Measurements from ENCODE around the gene ALDH16A1. TPM values are rescaled to one million over a fixed set of nuclear protein-coding genes. Genes with fewer than 3 reads are reported as not detected.
A peak's percentile ranks its signal among the peaks of the same experiment; 100 is the strongest.

Gene ALDH16A1
- total RNA-seq, 1 experiment from 2014 or later: 34.2 TPM

DNA sequence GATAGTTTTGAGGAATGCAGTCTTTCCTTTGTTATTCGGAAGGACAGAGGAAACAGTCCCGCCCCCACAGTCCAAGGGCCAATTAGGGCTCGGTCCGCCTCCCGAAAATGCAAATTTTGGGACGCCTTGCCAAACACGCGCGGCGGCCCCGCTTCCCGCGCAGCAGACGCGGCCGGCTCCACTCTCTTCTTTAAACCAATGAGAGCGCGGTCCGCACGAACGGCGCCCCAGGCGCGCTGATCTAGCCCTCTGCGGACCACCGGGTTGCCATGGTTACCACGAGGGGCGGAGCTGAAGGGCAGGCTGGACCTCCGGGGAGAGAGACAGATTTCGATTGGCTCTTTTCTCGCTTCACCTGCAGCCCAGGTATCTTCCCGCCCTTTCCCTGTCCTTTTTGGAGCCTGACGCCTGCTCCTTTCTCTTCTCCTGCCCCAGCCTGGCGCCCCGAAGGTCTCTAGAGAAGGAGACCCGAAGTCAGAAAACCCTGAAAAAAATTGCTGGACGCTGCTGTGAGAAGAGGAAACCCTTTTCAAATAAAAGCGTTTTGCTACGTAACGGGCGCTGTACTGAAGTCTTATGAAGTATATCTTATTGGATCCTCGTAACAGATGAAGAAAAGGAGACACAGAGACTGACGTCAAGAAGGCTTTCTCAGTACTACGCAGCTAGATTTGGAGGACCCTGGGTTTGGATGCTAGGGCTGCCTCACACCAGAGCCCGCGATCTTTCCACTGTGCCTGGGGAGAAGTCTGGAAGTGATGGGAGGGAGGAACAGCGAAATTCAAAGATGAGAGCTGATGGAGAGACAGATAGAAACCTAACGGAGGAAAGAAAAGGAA is 31.8 kb upstream of the ALDH16A1 start:
- Mint-ChIP-seq H3K27ac (ENCODE audit: low read depth, unreplicated experiment) (no peak overlapping the region), H3K4me3 (ENCODE audit: unreplicated experiment) (peak overlapping the region; percentile 42), H3K9me3 (ENCODE audit: unreplicated experiment) (no peaks in the 10 kb centered on the region), H3K36me3 (ENCODE audit: insufficient read depth, unreplicated experiment) (no peaks in the 10 kb centered on the region), H3K27me3 (ENCODE audit: insufficient read depth, unreplicated experiment) (peaks cover 94% of the 10 kb centered on the region), H3K4me1 (ENCODE audit: insufficient read depth, unreplicated experiment) (peaks cover 22% of the 10 kb centered on the region)
- ChIA-PET POLR2A (interaction anchor here (1.1 kb wide), 1 partner anchor 30 kb away, joined by 4 read pairs; no protein-coding TSS in a partner anchor), CTCF (interaction anchor here (1.0 kb wide), 1 partner anchor 23 kb away, joined by 4 read pairs; no protein-coding TSS in a partner anchor)
- TF ChIP-seq, protein P1, sequence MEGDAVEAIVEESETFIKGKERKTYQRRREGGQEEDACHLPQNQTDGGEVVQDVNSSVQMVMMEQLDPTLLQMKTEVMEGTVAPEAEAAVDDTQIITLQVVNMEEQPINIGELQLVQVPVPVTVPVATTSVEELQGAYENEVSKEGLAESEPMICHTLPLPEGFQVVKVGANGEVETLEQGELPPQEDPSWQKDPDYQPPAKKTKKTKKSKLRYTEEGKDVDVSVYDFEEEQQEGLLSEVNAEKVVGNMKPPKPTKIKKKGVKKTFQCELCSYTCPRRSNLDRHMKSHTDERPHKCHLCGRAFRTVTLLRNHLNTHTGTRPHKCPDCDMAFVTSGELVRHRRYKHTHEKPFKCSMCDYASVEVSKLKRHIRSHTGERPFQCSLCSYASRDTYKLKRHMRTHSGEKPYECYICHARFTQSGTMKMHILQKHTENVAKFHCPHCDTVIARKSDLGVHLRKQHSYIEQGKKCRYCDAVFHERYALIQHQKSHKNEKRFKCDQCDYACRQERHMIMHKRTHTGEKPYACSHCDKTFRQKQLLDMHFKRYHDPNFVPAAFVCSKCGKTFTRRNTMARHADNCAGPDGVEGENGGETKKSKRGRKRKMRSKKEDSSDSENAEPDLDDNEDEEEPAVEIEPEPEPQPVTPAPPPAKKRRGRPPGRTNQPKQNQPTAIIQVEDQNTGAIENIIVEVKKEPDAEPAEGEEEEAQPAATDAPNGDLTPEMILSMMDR (IDR thresholded peaks at IDR 0.05; ENCODE audit: unreplicated experiment): no peak
- BruUV-seq (replicated peaks): no TSS peak
- intact Hi-C loops (cut with micrococcal nuclease): no loop called here
- DNase-seq (ENCODE audit: unreplicated experiment): peak; percentile 77

DNA sequence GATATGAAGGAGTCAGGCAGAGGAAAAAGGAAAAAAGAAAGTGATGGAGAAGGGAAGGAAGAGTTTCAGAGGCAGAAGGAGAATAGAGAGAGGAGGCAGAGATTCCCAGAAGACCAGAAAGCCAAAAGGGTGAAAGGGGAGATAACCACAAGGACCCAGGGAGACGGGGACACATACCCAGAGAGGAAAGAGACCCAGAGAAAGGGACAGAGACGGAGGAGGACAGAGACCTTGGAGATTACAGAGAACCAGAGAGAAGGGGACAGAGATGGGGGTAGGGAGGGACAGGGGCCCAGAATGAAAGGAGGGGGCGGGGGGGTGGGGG is 31.2 kb upstream of the ALDH16A1 start:
- BruUV-seq (replicated peaks): no TSS peak
- DNase-seq (ENCODE audit: unreplicated experiment): no peak
- Mint-ChIP-seq H3K4me3 (ENCODE audit: unreplicated experiment) (no peak overlapping the region), H3K27me3 (ENCODE audit: insufficient read depth, unreplicated experiment) (peaks cover 100% of the 10 kb centered on the region), H3K36me3 (ENCODE audit: insufficient read depth, unreplicated experiment) (no peaks in the 10 kb centered on the region), H3K9me3 (ENCODE audit: unreplicated experiment) (no peaks in the 10 kb centered on the region), H3K27ac (ENCODE audit: low read depth, unreplicated experiment) (no peak overlapping the region), H3K4me1 (ENCODE audit: insufficient read depth, unreplicated experiment) (peaks cover 22% of the 10 kb centered on the region)
- CTCF ChIA-PET: no interaction called here
- POLR2A ChIA-PET: no interaction called here
- intact Hi-C loops (cut with micrococcal nuclease): no loop called here
- TF ChIP-seq, protein P1 (IDR thresholded peaks at IDR 0.05; ENCODE audit: unreplicated experiment): no peak

DNA sequence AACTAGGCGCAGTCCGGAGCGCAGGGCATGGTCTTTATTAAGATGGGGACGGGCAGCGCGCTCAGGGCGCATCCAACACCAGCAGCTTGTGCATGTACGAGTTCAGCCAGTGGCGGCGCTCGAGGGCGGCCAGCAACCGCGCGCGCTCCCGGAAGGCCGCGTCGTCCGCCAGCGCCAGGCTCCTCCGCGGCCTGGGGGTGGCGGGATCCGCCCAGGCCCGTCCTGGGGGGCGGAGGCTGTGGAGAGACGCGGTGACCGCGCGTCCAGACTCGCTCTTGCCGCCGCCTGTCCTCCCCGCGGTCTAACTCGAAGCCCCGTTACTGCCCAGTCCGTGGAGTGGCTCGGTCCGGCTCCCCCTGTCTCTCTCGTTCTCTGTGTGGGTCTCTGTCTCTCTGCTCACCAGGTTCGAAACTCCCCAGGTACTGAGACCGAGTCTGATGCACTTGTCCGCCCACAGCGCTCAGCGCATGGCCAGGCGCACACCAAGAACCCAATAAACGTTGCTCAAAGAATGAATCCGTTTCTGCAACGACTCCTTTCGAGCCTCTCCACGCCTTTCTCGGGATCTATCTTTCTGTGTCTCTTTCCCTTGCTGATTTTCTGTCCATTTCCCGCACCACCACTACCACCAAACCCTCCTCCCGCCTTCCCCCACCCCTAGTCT is 30.5 kb upstream of the ALDH16A1 start:
- ChIA-PET POLR2A (no interaction called here), CTCF (no interaction called here)
- Mint-ChIP-seq H3K27ac (ENCODE audit: low read depth, unreplicated experiment) (no peak overlapping the region), H3K4me1 (ENCODE audit: insufficient read depth, unreplicated experiment) (peaks cover 22% of the 10 kb centered on the region), H3K27me3 (ENCODE audit: insufficient read depth, unreplicated experiment) (peaks cover 100% of the 10 kb centered on the region), H3K9me3 (ENCODE audit: unreplicated experiment) (no peaks in the 10 kb centered on the region), H3K4me3 (ENCODE audit: unreplicated experiment) (no peak overlapping the region), H3K36me3 (ENCODE audit: insufficient read depth, unreplicated experiment) (no peaks in the 10 kb centered on the region)
- TF ChIP-seq, protein P1 (IDR thresholded peaks at IDR 0.05; ENCODE audit: unreplicated experiment): peak; percentile 13
- no TSS peak for BruUV-seq (replicated peaks)
- no peak for DNase-seq (ENCODE audit: unreplicated experiment)
- intact Hi-C loops (cut with micrococcal nuclease): no loop called here

DNA sequence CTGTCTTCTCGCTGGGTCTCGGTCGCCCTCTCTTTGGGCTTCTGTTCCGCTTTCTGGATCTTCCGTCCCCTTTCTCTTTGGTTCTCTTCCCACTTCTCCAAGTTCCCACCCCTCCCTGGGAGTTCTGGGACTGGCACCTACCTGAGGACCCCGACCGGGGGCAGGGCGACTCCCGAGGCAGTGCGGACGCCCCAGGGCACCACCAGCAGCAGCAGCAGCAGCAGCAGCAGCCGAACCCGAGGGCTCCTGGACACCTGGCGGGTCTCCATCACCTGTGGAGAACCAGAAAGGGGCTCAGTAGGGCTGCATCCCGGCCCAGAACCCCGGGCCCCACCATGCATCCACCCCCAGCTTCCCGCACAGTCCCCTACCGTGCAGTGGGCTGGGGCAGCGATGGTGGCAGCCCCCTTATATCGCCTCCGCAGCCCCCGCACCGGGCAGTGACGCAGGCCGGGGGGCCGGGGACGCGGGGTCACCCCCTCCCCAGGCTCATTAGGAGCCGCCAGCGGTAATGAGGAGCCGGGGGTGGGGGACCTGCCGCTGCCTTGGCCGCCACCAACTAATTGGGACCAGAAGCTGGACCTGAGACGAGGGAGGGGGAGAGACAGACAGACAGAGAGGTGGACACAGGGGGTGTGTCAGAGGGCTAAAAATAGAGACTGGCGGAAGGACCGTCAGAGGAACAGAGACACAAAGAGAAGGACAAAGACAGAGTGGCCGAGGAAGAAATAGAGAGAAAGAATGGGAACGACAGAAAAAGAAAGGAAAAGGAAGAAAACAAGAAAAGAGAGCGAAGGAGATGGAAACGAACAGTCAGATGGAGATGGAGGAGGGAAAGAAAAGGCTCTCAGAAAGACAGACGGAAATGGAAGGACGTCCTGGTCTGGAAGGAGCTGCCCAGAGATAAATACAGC is 29.7 kb upstream of the ALDH16A1 start, which contains the start of gene PTH2:
PTH2 (minus strand) TSS at position 371 of the 914 bp plus-strand sequence; CDS start at position 269, 102 bp downstream.
- no peaks in the 10 kb centered on the region for H3K36me3 Mint-ChIP-seq (ENCODE audit: insufficient read depth, unreplicated experiment)
- H3K27ac Mint-ChIP-seq (ENCODE audit: low read depth, unreplicated experiment): no peak within 1 kb of the TSS
- POLR2A ChIA-PET: no interaction called here
- BruUV-seq (replicated peaks): no TSS peak
- DNase-seq (ENCODE audit: unreplicated experiment): no peak
- H3K27me3 Mint-ChIP-seq (ENCODE audit: insufficient read depth, unreplicated experiment): peaks cover 95% of the 10 kb centered on the region
- no peak within 1 kb of the TSS for H3K4me3 Mint-ChIP-seq (ENCODE audit: unreplicated experiment)
- H3K4me1 Mint-ChIP-seq (ENCODE audit: insufficient read depth, unreplicated experiment): peaks cover 22% of the 10 kb centered on the region
- H3K9me3 Mint-ChIP-seq (ENCODE audit: unreplicated experiment): no peaks in the 10 kb centered on the region
- CTCF ChIA-PET: interaction anchor here (0.9 kb wide), 1 partner anchor 32 kb away, joined by 3 read pairs; no protein-coding TSS in a partner anchor
- TF ChIP-seq, protein P1 (IDR thresholded peaks at IDR 0.05; ENCODE audit: unreplicated experiment): no peak
- intact Hi-C loops (cut with micrococcal nuclease): no loop called here
